ENCODE data around the gene KCNK4.
"Not testable (repeated sequence)": the region's sequence is repeated elsewhere in the genome, so short reads cannot be mapped to it uniquely, and the experiment has no call there.

The KCNK4 gene

GRCh38 chr11:64306876-64307622 lies 15.9 kb downstream of the KCNK4 start:
- no peak for DNase-seq (ENCODE audit: low read depth in 3 of 3)

GRCh38 chr11:64307795-64308194 lies 16.7 kb downstream of the KCNK4 start:
- not testable (repeated sequence) for DNase-seq (ENCODE audit: low read depth in 3 of 3)

GRCh38 chr11:64312947-64313346 lies 21.8 kb downstream of the KCNK4 start:
- no peak for DNase-seq (ENCODE audit: low read depth in 3 of 3)

GRCh38 chr11:64313491-64314145 lies 22.5 kb downstream of the KCNK4 start:
- no peak for DNase-seq (ENCODE audit: low read depth in 3 of 3)

GRCh38 chr11:64314146-64314804 lies 23.2 kb downstream of the KCNK4 start:
- no peak for DNase-seq (ENCODE audit: low read depth in 3 of 3)

GRCh38 chr11:64314805-64315561 lies 23.9 kb downstream of the KCNK4 start:
- no peak for DNase-seq (ENCODE audit: low read depth in 3 of 3)

- DNase-seq (ENCODE audit: low read depth in 3 of 3): not testable (repeated sequence)
Observed at GRCh38 chr11:64315667-64316526, 24.8 kb downstream of the KCNK4 start.

- DNase-seq (ENCODE audit: low read depth in 3 of 3): no peak
Observed at GRCh38 chr11:64316672-64317324, 25.7 kb downstream of the KCNK4 start.

GRCh38 chr11:64317325-64317960 lies 26.3 kb downstream of the KCNK4 start, which contains the start of gene TRMT112:
Gene TRMT112 (minus strand): TSS chr11:64317559. CDS start chr11:64317526, 33 bp downstream.
- peak; percentile 81 to 94 (median 90) for DNase-seq (ENCODE audit: low read depth in 3 of 3)

GRCh38 chr11:64317961-64318765 lies 27.1 kb downstream of the KCNK4 start, which contains the start of gene PRDX5:
Gene PRDX5 (plus strand): TSS chr11:64318121. CDS start chr11:64318216, 95 bp downstream.
- DNase-seq (ENCODE audit: low read depth in 3 of 3): peak; percentile 85 to 90 (median 86)

- no peak for DNase-seq (ENCODE audit: low read depth in 3 of 3)
Observed at GRCh38 chr11:64318766-64319761, 28.0 kb downstream of the KCNK4 start.

GRCh38 chr11:64320556-64320955 lies 29.5 kb downstream of the KCNK4 start:
- no peak for DNase-seq (ENCODE audit: low read depth in 3 of 3)

- no peak for DNase-seq (ENCODE audit: low read depth in 3 of 3)
Observed at GRCh38 chr11:64321026-64321425, 29.9 kb downstream of the KCNK4 start.

GRCh38 chr11:64321533-64321932 lies 30.4 kb downstream of the KCNK4 start:
- no peak for DNase-seq (ENCODE audit: low read depth in 3 of 3)

GRCh38 chr11:64322925-64323260 lies 31.8 kb downstream of the KCNK4 start:
- no peak for DNase-seq (ENCODE audit: low read depth in 3 of 3)

GRCh38 chr11:64323373-64323772 lies 32.3 kb downstream of the KCNK4 start:
- DNase-seq (ENCODE audit: low read depth in 3 of 3): no peak

- not testable (repeated sequence) for DNase-seq (ENCODE audit: low read depth in 3 of 3)
Observed at GRCh38 chr11:64323984-64324383, 32.9 kb downstream of the KCNK4 start.

Data from stimulated activated CD4-positive, alpha-beta T cell treated with anti-CD3 and anti-CD28 coated beads, TNF-alpha, amount 100 ng/mL, for 4 hours (primary cell).